Fibroblast of pulmonary artery (primary cell): Measurements from ENCODE around the gene RYR3.

Experiments
- DNase-seq: peaks from one replicate; pipeline ENCODE4 v3.0.0-alpha.2; 2010; ENCODE audit warnings: low read depth
- H3K4me3 ChIP-seq: replicated peaks from 2 replicates; pipeline ENCODE4 v1.5.1; 2011; ENCODE audit warnings: low read depth, mild to moderate bottlenecking, control low read depth, low read length, moderate library complexity
- TF ChIP-seq, protein P1 (sequence below): IDR thresholded peaks from 2 replicates; pipeline ENCODE4 v1.5.1; 2011; ENCODE audit warnings: mild to moderate bottlenecking, control low read depth, low read length, inconsistent platforms; ENCODE audit errors: missing control alignments

RYR3 gene

DNA sequence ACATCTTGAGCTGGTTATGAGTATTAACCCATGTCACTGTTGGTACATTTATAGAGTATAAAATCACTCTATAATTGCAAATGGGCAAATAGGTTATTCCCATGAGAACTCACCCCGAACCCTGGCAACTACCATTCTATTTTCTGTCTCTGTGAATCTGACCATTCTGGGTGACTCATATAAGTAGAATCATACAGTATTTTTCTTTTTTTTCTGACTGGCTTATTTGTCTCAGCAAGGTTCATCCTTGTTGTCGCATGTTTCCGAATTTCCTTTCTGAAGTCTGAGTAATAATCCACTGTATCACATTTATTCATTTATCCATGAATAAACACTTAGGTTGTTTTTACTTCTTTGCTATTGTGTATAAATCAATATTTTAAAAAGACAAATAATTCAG, 597.6 kb downstream of the RYR3 start:
- peak; percentile 50 for DNase-seq
- TF ChIP-seq, protein P1, sequence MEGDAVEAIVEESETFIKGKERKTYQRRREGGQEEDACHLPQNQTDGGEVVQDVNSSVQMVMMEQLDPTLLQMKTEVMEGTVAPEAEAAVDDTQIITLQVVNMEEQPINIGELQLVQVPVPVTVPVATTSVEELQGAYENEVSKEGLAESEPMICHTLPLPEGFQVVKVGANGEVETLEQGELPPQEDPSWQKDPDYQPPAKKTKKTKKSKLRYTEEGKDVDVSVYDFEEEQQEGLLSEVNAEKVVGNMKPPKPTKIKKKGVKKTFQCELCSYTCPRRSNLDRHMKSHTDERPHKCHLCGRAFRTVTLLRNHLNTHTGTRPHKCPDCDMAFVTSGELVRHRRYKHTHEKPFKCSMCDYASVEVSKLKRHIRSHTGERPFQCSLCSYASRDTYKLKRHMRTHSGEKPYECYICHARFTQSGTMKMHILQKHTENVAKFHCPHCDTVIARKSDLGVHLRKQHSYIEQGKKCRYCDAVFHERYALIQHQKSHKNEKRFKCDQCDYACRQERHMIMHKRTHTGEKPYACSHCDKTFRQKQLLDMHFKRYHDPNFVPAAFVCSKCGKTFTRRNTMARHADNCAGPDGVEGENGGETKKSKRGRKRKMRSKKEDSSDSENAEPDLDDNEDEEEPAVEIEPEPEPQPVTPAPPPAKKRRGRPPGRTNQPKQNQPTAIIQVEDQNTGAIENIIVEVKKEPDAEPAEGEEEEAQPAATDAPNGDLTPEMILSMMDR = no peak
- no peak overlapping the region for H3K4me3 ChIP-seq

DNA sequence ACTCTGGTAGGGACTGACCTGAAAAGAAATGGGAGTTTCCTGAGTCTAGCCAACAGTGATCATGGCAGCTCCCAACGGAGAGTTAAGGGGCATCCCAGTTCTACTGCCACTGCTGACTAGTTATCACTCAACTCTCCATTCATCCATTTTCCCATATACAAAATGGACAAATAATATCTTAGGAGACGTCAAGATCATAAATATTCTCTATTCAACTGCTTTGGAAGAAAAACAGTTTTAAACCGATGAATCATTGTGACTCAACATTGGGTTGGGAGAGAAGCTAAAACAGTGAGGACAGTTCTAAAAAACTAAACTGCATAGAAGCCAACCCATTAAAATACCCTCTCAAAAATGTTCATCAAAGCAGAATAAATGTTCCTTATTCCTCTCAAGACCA, 600.0 kb downstream of the RYR3 start:
- no peak overlapping the region for H3K4me3 ChIP-seq
- TF ChIP-seq, protein P1 = no peak
- DNase-seq = peak; percentile 45

DNA sequence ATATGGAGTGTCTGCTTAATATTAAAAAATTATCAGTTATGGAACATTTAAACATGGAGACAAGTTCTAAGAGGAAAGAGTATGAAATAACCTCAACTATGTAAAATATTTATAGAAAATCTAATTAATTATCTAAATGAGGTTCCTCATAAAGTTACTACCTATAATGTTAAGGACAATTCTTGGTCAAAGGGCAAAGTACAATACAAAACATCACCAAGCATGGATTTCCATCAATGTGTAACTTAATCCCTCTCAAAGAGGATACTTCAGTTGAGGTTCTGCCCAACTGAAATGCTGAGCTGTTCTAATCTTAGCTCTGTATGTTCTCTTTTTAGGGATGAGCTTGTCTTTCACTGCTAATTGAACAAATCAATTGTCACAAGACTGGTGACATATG, 601.6 kb downstream of the RYR3 start:
- DNase-seq = no peak
- no peak overlapping the region for H3K4me3 ChIP-seq
- TF ChIP-seq, protein P1 = no peak

DNA sequence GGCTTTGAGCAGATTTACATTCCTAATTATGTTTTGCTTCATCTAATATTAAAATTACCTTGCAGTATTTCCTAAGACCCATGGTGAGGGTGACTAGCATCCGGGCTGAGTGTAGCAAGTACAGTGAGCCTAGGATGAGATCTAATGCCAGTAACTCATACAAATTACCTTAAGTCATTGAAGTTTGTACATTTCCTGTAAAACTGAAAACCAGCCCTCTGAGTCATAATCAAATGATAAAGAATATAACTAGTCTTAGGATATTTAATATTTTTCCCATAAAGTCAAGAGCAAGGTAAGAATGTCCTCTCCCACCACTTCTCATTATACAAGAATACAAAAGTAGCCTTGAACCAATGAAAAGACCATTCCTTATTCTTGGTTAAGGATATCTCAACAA, 602.7 kb downstream of the RYR3 start:
- DNase-seq = peak; percentile 45
- TF ChIP-seq, protein P1 = no peak
- H3K4me3 ChIP-seq = no peak overlapping the region
